Activated naive CD4-positive, alpha-beta T cell treated with anti-CD3 and anti-CD28 coated beads, Interleukin-2, amount 10 ng/mL, durations not matched to agents 7 days and 5 days (primary cell): ENCODE measurements around the gene FXN.
"Not testable (repeated sequence)": the region's sequence is repeated elsewhere in the genome, so short reads cannot be mapped to it uniquely, and the experiment has no call there.

Experiments
- CTCF ChIA-PET: fragments of 350-600 bp; sonication (Branson Sonifier 250); formaldehyde crosslinking; loops from one replicate; lab custom pipeline; 2021; ENCODE audit warnings: antibody characterized with exemption; lab: Charles Lee
- DNase-seq: peaks from one replicate; pipeline ENCODE4 v3.0.0-alpha.2; 2020
- H3K27ac Mint-ChIP-seq: one replicate; pipeline ENCODE4 v1.8.0; 2021; ENCODE audit warnings: mild to moderate bottlenecking, moderate library complexity, mixed read lengths
- H3K27me3 Mint-ChIP-seq: one replicate; pipeline ENCODE4 v1.8.0; 2021; ENCODE audit warnings: mild to moderate bottlenecking, mixed read lengths
- H3K36me3 Mint-ChIP-seq: one replicate; pipeline ENCODE4 v1.8.0; 2021; ENCODE audit warnings: mixed read lengths
- H3K4me1 Mint-ChIP-seq: one replicate; pipeline ENCODE4 v1.8.0; 2021; ENCODE audit warnings: mixed read lengths
- H3K4me3 Mint-ChIP-seq: one replicate; pipeline ENCODE4 v1.8.0; 2021; ENCODE audit warnings: mild to moderate bottlenecking, moderate library complexity, mixed read lengths
- H3K9me3 Mint-ChIP-seq: one replicate; pipeline ENCODE4 v1.8.0; 2021; ENCODE audit warnings: mixed read lengths

FXN gene

GRCh38 chr9:69034071-69034470 is 1.5 kb upstream of the FXN start:
- peak overlapping the region; percentile 54 for H3K4me3 Mint-ChIP-seq
- H3K27me3 Mint-ChIP-seq = no peaks in the 10 kb centered on the region
- DNase-seq = no peak
- peaks cover 11% of the 10 kb centered on the region for H3K9me3 Mint-ChIP-seq
- H3K4me1 Mint-ChIP-seq = peaks cover 66% of the 10 kb centered on the region
- H3K36me3 Mint-ChIP-seq = peaks cover 19% of the 10 kb centered on the region
- CTCF ChIA-PET = interaction anchor here (0.8 to 2.7 kb wide), 6 partner anchors 9 to 707 kb away, joined by 3 to 10 read pairs (median 4); no protein-coding TSS in a partner anchor
- H3K27ac Mint-ChIP-seq = no peak overlapping the region

DNA sequence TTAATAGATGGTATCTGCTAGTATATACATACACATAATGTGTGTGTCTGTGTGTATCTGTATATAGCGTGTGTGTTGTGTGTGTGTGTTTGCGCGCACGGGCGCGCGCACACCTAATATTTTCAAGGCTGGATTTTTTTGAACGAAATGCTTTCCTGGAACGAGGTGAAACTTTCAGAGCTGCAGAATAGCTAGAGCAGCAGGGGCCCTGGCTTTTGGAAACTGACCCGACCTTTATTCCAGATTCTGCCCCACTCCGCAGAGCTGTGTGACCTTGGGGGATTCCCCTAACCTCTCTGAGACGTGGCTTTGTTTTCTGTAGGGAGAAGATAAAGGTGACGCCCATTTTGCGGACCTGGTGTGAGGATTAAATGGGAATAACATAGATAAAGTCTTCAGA is 757 bp downstream of the FXN start:
- Mint-ChIP-seq H3K36me3 (peaks cover 4% of the 10 kb centered on the region), H3K4me3 (peak overlapping the region; percentile 93), H3K27ac (peak overlapping the region; percentile 88), H3K9me3 (no peaks in the 10 kb centered on the region), H3K27me3 (no peaks in the 10 kb centered on the region), H3K4me1 (peaks cover 44% of the 10 kb centered on the region)
- CTCF ChIA-PET = interaction anchor here (0.6 to 2.7 kb wide), 11 partner anchors 9 to 456 kb away, joined by 3 to 32 read pairs (median 4); no protein-coding TSS in a partner anchor
- DNase-seq = peak; percentile 32

GRCh38 chr9:69036799-69037198 is 1.2 kb downstream of the FXN start:
- no peaks in the 10 kb centered on the region for H3K27me3 Mint-ChIP-seq
- CTCF ChIA-PET = interaction anchor here (0.7 to 2.7 kb wide), 7 partner anchors 9 to 165 kb away, joined by 3 to 32 read pairs (median 4); no protein-coding TSS in a partner anchor
- no peak for DNase-seq
- no peaks in the 10 kb centered on the region for H3K9me3 Mint-ChIP-seq
- H3K27ac Mint-ChIP-seq = no peak overlapping the region
- peaks cover 4% of the 10 kb centered on the region for H3K36me3 Mint-ChIP-seq
- H3K4me3 Mint-ChIP-seq = peak overlapping the region; percentile 93
- peaks cover 40% of the 10 kb centered on the region for H3K4me1 Mint-ChIP-seq

DNA sequence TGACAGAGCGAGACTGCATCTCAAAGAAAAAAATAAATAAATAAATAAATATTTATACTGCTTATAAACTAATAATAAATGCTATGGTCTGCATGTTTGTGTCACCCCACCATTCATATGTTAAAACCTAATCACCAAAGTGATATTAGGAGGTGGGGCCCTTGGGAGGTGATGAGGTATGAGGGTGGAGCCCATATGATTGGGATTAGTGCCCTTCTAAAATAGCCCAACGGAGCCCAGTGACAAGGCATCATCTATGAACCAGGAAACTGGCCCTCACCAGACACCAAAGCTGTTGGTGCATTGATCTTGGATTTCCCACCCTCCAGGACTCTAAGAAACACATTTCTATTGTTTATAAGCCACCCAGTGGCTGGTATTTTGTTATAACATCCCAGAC is 5.1 kb downstream of the FXN start:
- H3K27me3 Mint-ChIP-seq = no peaks in the 10 kb centered on the region
- CTCF ChIA-PET = no interaction called here
- no peaks in the 10 kb centered on the region for H3K9me3 Mint-ChIP-seq
- H3K4me1 Mint-ChIP-seq = peaks cover 35% of the 10 kb centered on the region
- H3K36me3 Mint-ChIP-seq = peaks cover 16% of the 10 kb centered on the region
- no peak overlapping the region for H3K27ac Mint-ChIP-seq
- no peak for DNase-seq
- no peak overlapping the region for H3K4me3 Mint-ChIP-seq

DNA sequence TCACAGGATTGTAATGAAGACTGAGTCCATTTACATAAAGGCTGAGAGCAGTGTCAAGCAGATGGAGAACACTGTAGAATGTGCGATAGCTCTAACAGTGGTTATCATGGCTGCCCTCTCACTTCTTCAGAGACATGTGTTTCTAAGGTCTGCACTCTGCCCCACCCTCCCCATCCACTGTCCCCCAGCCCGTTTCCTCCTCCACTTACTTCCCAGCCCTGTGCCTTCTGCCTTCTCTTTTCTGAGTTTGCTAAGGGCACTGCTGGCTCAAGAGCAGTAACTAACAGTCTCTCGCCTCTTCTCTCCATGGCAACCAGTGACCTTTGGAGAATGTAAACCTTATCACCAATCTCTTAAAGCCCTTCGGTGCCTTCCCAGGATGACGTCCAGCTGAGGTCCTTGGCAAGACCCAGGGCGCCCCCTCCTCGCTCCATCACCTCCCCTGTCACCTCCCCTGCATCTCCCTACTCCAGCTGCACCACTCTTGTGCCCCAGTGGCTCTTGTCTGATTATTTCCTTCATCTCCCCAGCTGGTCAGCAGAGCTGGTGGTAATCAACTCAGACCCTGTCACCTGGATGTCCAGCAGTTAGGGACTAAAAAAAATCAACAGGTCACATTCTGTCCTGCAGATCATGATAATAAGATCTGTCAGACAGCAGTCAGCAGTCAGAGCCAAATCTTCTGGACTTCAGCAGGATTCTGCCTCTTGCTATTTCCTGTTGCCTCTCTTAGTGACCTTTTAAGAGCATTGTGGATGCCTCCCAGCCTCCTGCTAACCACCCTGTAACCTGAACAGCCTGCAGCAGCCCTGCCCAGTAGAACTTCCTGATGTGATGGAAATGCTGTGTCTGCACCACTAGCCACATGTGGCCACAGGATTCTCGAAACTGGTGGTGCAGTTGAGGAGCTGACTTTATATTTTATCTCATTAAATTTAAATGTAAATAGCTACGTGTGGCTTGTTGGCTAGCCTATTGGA is 9.0 kb downstream of the FXN start:
- CTCF ChIA-PET = interaction anchor here (3.6 to 3.9 kb wide), 2 partner anchors 9 kb away, joined by 10 to 15 read pairs; partner anchors contain the start of gene FXN
- Mint-ChIP-seq H3K4me1 (peaks cover 22% of the 10 kb centered on the region), H3K9me3 (no peaks in the 10 kb centered on the region), H3K4me3 (no peak overlapping the region), H3K36me3 (peaks cover 27% of the 10 kb centered on the region), H3K27ac (peak overlapping the region; percentile 66), H3K27me3 (no peaks in the 10 kb centered on the region)
- peak; percentile 25 for DNase-seq

DNA sequence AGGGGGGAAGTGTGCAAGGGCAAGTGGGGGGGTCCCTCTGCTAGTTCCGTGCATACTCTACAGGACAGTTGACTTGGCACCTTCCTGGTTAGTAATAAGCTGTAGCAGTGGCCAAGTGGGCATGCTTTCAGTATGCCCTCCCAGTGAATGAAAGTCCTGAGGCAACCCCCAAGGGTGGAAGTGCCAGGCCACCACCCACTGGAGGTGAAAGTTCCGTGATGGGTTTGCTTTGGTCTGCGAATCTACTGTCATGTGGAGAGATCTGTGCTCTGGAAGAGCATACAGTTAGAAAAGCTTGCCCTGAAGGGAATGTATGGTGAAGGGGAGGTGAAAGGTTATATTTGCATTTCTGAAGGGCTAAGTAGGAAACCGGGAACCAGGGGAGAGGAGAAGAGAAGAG is 10.3 kb downstream of the FXN start:
- Mint-ChIP-seq H3K27ac (no peak overlapping the region), H3K4me1 (peaks cover 22% of the 10 kb centered on the region), H3K36me3 (peaks cover 33% of the 10 kb centered on the region), H3K27me3 (no peaks in the 10 kb centered on the region), H3K4me3 (no peak overlapping the region), H3K9me3 (no peaks in the 10 kb centered on the region)
- DNase-seq = no peak
- CTCF ChIA-PET = interaction anchor here (0.7 to 3.9 kb wide), 5 partner anchors 8 to 178 kb away, joined by 3 to 15 read pairs (median 3); partner anchors contain the start of gene FXN

- Mint-ChIP-seq H3K27ac (no peak overlapping the region), H3K27me3 (no peaks in the 10 kb centered on the region), H3K36me3 (peaks cover 33% of the 10 kb centered on the region), H3K4me3 (no peak overlapping the region), H3K9me3 (no peaks in the 10 kb centered on the region), H3K4me1 (peaks cover 22% of the 10 kb centered on the region)
- CTCF ChIA-PET = interaction anchor here (1.2 to 3.6 kb wide), 3 partner anchors 11 to 147 kb away, joined by 3 to 10 read pairs (median 4); partner anchors contain the start of gene FXN
- no peak for DNase-seq
These were observed 11.2 kb downstream of the FXN start for GRCh38 chr9:69046723-69047122.

- CTCF ChIA-PET = interaction anchor here (0.7 to 3.6 kb wide), 4 partner anchors 12 to 464 kb away, joined by 3 to 10 read pairs (median 4); partner anchors contain the start of gene FXN
- Mint-ChIP-seq H3K4me1 (peaks cover 22% of the 10 kb centered on the region), H3K27me3 (no peaks in the 10 kb centered on the region), H3K9me3 (no peaks in the 10 kb centered on the region), H3K36me3 (peaks cover 31% of the 10 kb centered on the region), H3K27ac (no peak overlapping the region), H3K4me3 (no peak overlapping the region)
- no peak for DNase-seq
These were observed 11.8 kb downstream of the FXN start for GRCh38 chr9:69047371-69047770.

- no peak for DNase-seq
- Mint-ChIP-seq H3K36me3 (peaks cover 35% of the 10 kb centered on the region), H3K4me1 (peaks cover 17% of the 10 kb centered on the region), H3K27me3 (no peaks in the 10 kb centered on the region), H3K9me3 (no peaks in the 10 kb centered on the region), H3K27ac (no peak overlapping the region), H3K4me3 (no peak overlapping the region)
- CTCF ChIA-PET = interaction anchor here (2.2 kb wide), 1 partner anchor 144 kb away, joined by 12 read pairs; no protein-coding TSS in a partner anchor
These were observed 13.5 kb downstream of the FXN start for GRCh38 chr9:69049094-69049493.

- H3K4me1 Mint-ChIP-seq, DNase-seq, H3K27me3 Mint-ChIP-seq, H3K9me3 Mint-ChIP-seq, H3K4me3 Mint-ChIP-seq, H3K27ac Mint-ChIP-seq: not testable (repeated sequence)
- peaks cover 24% of the 10 kb centered on the region for H3K36me3 Mint-ChIP-seq
- CTCF ChIA-PET = interaction anchor here (0.7 to 2.2 kb wide), 2 partner anchors 142 to 199 kb away, joined by 3 to 12 read pairs; no protein-coding TSS in a partner anchor
These were observed 15.4 kb downstream of the FXN start for GRCh38 chr9:69050936-69051335.

DNA sequence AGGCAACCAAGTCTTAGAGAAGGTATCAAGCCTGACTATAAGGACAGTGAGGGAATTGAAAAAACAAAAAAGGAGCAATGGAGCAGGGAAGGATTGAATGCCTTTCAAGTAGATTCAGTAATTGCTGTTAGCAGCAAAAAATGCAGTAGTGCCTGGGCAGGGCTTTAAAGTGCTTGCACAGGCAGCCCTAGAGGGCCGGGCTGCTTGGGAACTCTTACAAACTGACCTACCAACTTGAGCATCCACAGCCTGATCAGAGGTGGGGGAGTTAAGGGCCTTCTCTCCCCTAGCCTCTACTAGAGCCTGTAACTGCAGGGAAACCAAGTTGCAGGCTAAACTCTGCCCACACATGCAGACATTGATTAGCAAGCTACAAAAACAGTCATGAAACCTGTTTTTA is 19.4 kb downstream of the FXN start:
- DNase-seq = no peak
- H3K9me3 Mint-ChIP-seq = no peaks in the 10 kb centered on the region
- H3K27ac Mint-ChIP-seq = peak overlapping the region; percentile 26
- H3K27me3 Mint-ChIP-seq = no peaks in the 10 kb centered on the region
- no peak overlapping the region for H3K4me3 Mint-ChIP-seq
- peaks cover 13% of the 10 kb centered on the region for H3K4me1 Mint-ChIP-seq
- peaks cover 30% of the 10 kb centered on the region for H3K36me3 Mint-ChIP-seq
- CTCF ChIA-PET = interaction anchor here (1.3 to 8.4 kb wide), 9 partner anchors 8 to 367 kb away, joined by 3 to 192 read pairs (median 6); partner anchors contain the start of gene FXN

DNA sequence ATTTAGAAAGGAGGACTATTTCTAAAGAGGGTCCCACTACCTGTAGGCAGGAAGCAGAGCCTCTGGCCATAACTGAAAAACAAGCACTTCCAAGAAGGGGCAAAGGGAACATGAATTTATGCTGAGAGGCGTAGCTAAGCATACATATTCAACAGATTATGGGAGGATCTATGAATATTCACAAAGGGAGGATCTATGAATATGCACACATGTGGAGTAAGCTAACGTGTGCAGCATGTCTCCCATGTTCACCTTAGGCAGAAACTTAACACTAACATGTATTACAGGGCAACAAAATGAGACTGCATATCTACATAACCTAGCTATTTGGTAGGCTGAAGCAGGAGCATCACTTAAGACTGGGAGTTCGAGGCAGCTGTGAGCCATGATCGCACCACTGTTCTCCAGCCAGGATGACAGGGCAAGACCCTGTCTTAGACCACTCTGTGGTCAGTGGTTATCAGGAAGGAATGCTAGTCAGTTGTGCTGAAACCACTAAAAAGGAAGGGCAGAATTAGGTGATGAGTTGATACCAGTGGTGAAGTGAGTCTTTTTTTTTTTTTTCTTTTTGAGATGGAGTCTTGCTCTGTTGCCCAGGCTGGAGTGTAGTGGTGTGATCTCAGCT is 20.8 kb downstream of the FXN start:
- H3K4me1 Mint-ChIP-seq = peaks cover 19% of the 10 kb centered on the region
- H3K4me3 Mint-ChIP-seq = no peak overlapping the region
- CTCF ChIA-PET = interaction anchor here (0.6 to 8.4 kb wide), 6 partner anchors 20 to 423 kb away, joined by 3 to 192 read pairs (median 5); partner anchors contain the start of gene FXN
- peaks cover 36% of the 10 kb centered on the region for H3K36me3 Mint-ChIP-seq
- no peak overlapping the region for H3K27ac Mint-ChIP-seq
- no peaks in the 10 kb centered on the region for H3K27me3 Mint-ChIP-seq
- H3K9me3 Mint-ChIP-seq = no peaks in the 10 kb centered on the region
- DNase-seq = no peak

GRCh38 chr9:69058101-69058500 is 22.5 kb downstream of the FXN start:
- DNase-seq = no peak
- no peaks in the 10 kb centered on the region for H3K27me3 Mint-ChIP-seq
- H3K9me3 Mint-ChIP-seq = no peaks in the 10 kb centered on the region
- H3K4me1 Mint-ChIP-seq = peaks cover 19% of the 10 kb centered on the region
- no peak overlapping the region for H3K27ac Mint-ChIP-seq
- no peak overlapping the region for H3K4me3 Mint-ChIP-seq
- peaks cover 39% of the 10 kb centered on the region for H3K36me3 Mint-ChIP-seq
- CTCF ChIA-PET = interaction anchor here (0.6 to 8.4 kb wide), 2 partner anchors 22 to 136 kb away, joined by 3 to 192 read pairs; no protein-coding TSS in a partner anchor
